ENCODE measurements around the gene SCYL1. TPM values are rescaled to one million over a fixed set of nuclear protein-coding genes. Genes with fewer than 3 reads are reported as not detected.

SCYL1 gene
- total RNA-seq, 2 donors from 2014 or later = 62.9 to 67.4 TPM

GRCh38 chr11:65537296-65537597, 12.4 kb downstream of the SCYL1 start:
- H3K4me3 ChIP-seq (ENCODE audit: low read length) = no peak overlapping the region
- TF ChIP-seq CTCF (conservative IDR thresholded peaks at IDR 0.05) = no peak
- 89 to 100% methylated on average over 1 to 2 of the region's 2 CpGs for WGBS, 2 experiments (ENCODE audit: insufficient coverage in 1 of 2, insufficient read length in 1 of 2)
- H3K4me1 ChIP-seq (ENCODE audit: control insufficient read depth, insufficient read depth, low read length) = no peaks in the 10 kb centered on the region
- no peak for DNase-seq
- no peak overlapping the region for H3K9ac ChIP-seq (ENCODE audit: extremely low read depth, low read length, poor library complexity, severe bottlenecking)
- H3K27me3 Mint-ChIP-seq (ENCODE audit: insufficient read depth) = peaks cover 38% of the 10 kb centered on the region
- peaks cover 46% of the 10 kb centered on the region for H3K27me3 ChIP-seq (ENCODE audit: control insufficient read depth, insufficient read depth, low read length, poor library complexity, severe bottlenecking)
- no peak overlapping the region for H3K27ac Mint-ChIP-seq
- peaks cover 32% of the 10 kb centered on the region for H3K36me3 ChIP-seq (ENCODE audit: control insufficient read depth, insufficient read depth, low read length)
- H3K4me1 Mint-ChIP-seq = no peaks in the 10 kb centered on the region
- H3K27ac ChIP-seq (ENCODE audit: low read depth, low read length) = no peak overlapping the region
- no peaks in the 10 kb centered on the region for H3K9me3 Mint-ChIP-seq
- peaks cover 38% of the 10 kb centered on the region for H3K36me3 Mint-ChIP-seq (ENCODE audit: low read depth)
- H3K4me3 Mint-ChIP-seq = no peak overlapping the region
- H3K9me3 ChIP-seq (ENCODE audit: control insufficient read depth, low read length) = no peaks in the 10 kb centered on the region

DNA sequence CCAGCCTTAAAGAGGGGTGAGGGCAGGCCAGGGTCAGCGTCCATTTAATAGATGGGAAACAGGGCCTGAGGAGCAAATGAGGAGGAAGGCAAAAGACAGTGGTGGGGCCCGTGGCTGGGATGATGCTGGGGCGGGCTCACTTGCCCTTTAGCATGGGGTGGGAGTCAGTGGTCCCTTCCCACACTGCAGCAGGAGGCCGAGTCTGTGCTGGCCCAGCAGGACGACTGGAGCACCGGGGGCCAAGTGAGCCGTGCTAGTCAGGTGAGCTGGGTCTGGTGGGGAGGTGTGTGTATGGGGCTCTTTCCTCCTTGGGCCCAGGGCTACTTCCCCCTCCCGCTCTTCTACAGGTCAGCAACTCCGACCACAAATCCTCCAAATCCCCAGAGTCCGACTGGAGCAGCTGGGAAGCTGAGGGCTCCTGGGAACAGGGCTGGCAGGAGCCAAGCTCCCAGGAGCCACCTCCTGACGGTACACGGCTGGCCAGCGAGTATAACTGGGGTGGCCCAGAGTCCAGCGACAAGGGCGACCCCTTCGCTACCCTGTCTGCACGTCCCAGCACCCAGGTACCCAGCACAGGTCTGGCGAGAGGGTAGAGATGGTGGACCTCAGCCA, 12.8 kb downstream of the SCYL1 start:
- Histone ChIP-seq H3K36me3 (ENCODE audit: control insufficient read depth, insufficient read depth, low read length) (peaks cover 27% of the 10 kb centered on the region), H3K4me1 (ENCODE audit: control insufficient read depth, insufficient read depth, low read length) (no peaks in the 10 kb centered on the region), H3K4me3 (ENCODE audit: low read length) (no peak overlapping the region), H3K9me3 (ENCODE audit: control insufficient read depth, low read length) (no peaks in the 10 kb centered on the region), H3K27me3 (ENCODE audit: control insufficient read depth, insufficient read depth, low read length, poor library complexity, severe bottlenecking) (peaks cover 46% of the 10 kb centered on the region), H3K27ac (ENCODE audit: low read depth, low read length) (no peak overlapping the region), H3K9ac (ENCODE audit: extremely low read depth, low read length, poor library complexity, severe bottlenecking) (no peak overlapping the region)
- DNase-seq = no peak
- Mint-ChIP-seq H3K4me1 (no peaks in the 10 kb centered on the region), H3K27me3 (ENCODE audit: insufficient read depth) (peaks cover 42% of the 10 kb centered on the region), H3K4me3 (no peak overlapping the region), H3K36me3 (ENCODE audit: low read depth) (peaks cover 35% of the 10 kb centered on the region), H3K27ac (no peak overlapping the region), H3K9me3 (no peaks in the 10 kb centered on the region)
- 95 to 98% methylated on average over 6 to 16 of the region's 18 CpGs for WGBS, 2 experiments (ENCODE audit: insufficient coverage in 1 of 2, insufficient read length in 1 of 2)
- no peak for TF ChIP-seq CTCF (conservative IDR thresholded peaks at IDR 0.05)

- WGBS, 2 experiments (ENCODE audit: insufficient coverage in 1 of 2, insufficient read length in 1 of 2) = 89% methylated on average over 33 to 43 of the region's 43 CpGs
- Mint-ChIP-seq H3K36me3 (ENCODE audit: low read depth) (peaks cover 32% of the 10 kb centered on the region), H3K4me1 (no peaks in the 10 kb centered on the region), H3K4me3 (no peak overlapping the region), H3K27ac (no peak overlapping the region), H3K9me3 (no peaks in the 10 kb centered on the region), H3K27me3 (ENCODE audit: insufficient read depth) (peaks cover 48% of the 10 kb centered on the region)
- peaks cover 21% of the 10 kb centered on the region for H3K36me3 ChIP-seq (ENCODE audit: control insufficient read depth, insufficient read depth, low read length)
- H3K27ac ChIP-seq (ENCODE audit: low read depth, low read length) = no peak overlapping the region
- no peak for TF ChIP-seq CTCF (conservative IDR thresholded peaks at IDR 0.05)
- H3K9ac ChIP-seq (ENCODE audit: extremely low read depth, low read length, poor library complexity, severe bottlenecking) = no peak overlapping the region
- H3K4me3 ChIP-seq (ENCODE audit: low read length) = no peak overlapping the region
- H3K27me3 ChIP-seq (ENCODE audit: control insufficient read depth, insufficient read depth, low read length, poor library complexity, severe bottlenecking) = peaks cover 46% of the 10 kb centered on the region
- no peak for DNase-seq
- H3K4me1 ChIP-seq (ENCODE audit: control insufficient read depth, insufficient read depth, low read length) = no peaks in the 10 kb centered on the region
- no peaks in the 10 kb centered on the region for H3K9me3 ChIP-seq (ENCODE audit: control insufficient read depth, low read length)
Observed at GRCh38 chr11:65538232-65538914, 13.5 kb downstream of the SCYL1 start.
